ENCODE measurements around the gene CACTIN. TPM values are rescaled to one million over a fixed set of nuclear protein-coding genes. Genes with fewer than 3 reads are reported as not detected.
A peak's percentile ranks its signal among the peaks of the same experiment; 100 is the strongest.

Gene CACTIN
- total and polyA plus RNA-seq, 8 donors, result 6.8 to 27.2 (median 12.9) TPM

DNA sequence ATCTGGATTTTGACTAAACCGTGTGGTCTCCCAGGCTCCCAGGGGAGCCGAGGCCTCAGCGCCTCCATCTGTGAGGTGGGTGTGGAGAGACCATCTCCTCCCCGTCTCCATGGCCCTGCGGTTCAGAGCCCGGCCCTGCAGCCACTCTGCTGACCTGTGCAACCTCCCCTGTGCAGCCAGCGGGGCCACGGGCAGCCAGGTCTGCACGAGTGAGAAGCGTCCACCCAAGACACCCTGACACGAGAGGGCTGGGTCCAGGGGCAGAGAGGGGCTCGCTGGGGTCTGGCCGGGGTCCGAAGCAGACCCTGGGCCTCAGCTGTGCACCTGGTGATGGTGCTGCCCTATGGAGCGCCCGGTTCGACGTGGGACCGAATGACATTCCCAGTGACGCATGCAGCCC lies 10.4 kb upstream of the CACTIN start:
- intact Hi-C loops (cut with DNase I), result no loop called here
- Histone ChIP-seq H3K9me3 (no peaks in the 10 kb centered on the region), H3K27me3 (no peaks in the 10 kb centered on the region), H3K4me3 (no peak overlapping the region), H3K36me3 (peaks cover 0 to 14% (median 0%) of the 10 kb centered on the region in 3 donors), H3K27ac (no peak overlapping the region), H3K4me1 (no peaks in the 10 kb centered on the region)
- WGBS, 2 donors, result 92 to 95% methylated on average over 20 of the region's 20 CpGs
- ATAC-seq (no peak), FAIRE-seq (no peak), DNase-seq (peak in 1 of 6 donors; percentile 73)
- TF ChIP-seq, protein P1, sequence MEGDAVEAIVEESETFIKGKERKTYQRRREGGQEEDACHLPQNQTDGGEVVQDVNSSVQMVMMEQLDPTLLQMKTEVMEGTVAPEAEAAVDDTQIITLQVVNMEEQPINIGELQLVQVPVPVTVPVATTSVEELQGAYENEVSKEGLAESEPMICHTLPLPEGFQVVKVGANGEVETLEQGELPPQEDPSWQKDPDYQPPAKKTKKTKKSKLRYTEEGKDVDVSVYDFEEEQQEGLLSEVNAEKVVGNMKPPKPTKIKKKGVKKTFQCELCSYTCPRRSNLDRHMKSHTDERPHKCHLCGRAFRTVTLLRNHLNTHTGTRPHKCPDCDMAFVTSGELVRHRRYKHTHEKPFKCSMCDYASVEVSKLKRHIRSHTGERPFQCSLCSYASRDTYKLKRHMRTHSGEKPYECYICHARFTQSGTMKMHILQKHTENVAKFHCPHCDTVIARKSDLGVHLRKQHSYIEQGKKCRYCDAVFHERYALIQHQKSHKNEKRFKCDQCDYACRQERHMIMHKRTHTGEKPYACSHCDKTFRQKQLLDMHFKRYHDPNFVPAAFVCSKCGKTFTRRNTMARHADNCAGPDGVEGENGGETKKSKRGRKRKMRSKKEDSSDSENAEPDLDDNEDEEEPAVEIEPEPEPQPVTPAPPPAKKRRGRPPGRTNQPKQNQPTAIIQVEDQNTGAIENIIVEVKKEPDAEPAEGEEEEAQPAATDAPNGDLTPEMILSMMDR (IDR thresholded peaks at IDR 0.05), result no peak

DNA sequence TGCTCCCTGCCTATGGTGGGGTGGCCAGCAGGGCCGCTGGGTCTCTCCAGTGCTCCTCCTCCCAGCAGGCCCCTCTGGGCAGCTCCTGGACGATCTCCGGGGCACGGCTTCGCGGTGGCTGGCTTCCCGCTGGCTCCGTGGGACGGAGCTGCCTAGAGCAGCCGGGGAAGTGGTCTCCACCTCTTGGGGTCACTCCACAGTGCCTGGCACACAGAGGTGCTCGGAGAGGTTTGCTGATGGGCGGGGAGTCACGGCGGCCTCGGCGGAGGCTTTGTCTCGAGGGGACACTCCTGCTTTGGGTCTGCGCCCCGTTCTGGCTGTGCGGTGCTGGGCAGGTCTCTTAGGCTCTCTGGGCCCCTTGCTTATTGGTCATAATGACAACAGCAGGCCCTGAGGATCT lies 9.9 kb upstream of the CACTIN start:
- ATAC-seq, result no peak
- 92 to 94% methylated on average over 20 of the region's 20 CpGs for WGBS, 2 donors
- Histone ChIP-seq H3K36me3 (peaks cover 0 to 15% (median 0%) of the 10 kb centered on the region in 3 donors), H3K4me3 (no peak overlapping the region), H3K27ac (no peak overlapping the region), H3K9me3 (no peaks in the 10 kb centered on the region), H3K27me3 (no peaks in the 10 kb centered on the region), H3K4me1 (no peaks in the 10 kb centered on the region)
- intact Hi-C loops (cut with DNase I), result no loop called here
- TF ChIP-seq, protein P1 (IDR thresholded peaks at IDR 0.05), result no peak
- no peak for FAIRE-seq
- peak in 1 of 6 donors; percentile 68 for DNase-seq

DNA sequence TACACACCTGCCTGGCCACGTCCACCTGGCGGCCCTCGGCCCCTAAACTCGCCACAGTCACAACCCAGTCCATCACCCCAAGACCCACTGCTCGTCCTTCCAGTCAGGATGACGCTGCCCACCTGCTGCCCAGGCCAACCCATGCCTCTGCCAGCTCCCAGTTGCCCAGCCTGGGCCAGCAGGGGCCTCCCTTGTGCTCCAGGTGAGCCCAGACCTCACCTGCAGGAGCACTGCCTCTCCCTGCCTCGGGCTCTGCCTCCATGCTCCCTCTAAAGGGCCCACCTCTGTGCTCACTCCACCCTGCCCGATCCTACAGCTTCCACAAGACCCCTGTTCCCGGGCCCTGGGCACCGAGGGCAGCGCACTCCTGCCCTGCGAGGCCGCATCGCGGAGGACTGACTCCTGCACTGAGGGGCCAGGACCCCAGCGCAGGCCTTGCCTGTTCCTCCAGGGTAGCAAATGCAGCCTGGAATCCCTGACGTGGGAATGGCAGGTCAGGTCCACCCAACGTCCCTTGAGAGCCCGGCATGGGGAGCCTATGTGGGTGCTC lies 8.0 kb upstream of the CACTIN start:
- TF ChIP-seq, protein P1 (IDR thresholded peaks at IDR 0.05), result no peak
- Histone ChIP-seq H3K36me3 (peaks cover 0 to 15% (median 0%) of the 10 kb centered on the region in 3 donors), H3K4me3 (no peak overlapping the region), H3K27me3 (no peaks in the 10 kb centered on the region), H3K4me1 (no peaks in the 10 kb centered on the region), H3K9me3 (no peaks in the 10 kb centered on the region), H3K27ac (no peak overlapping the region)
- FAIRE-seq (no peak), ATAC-seq (no peak), DNase-seq (peak in 1 of 6 donors; percentile 75)
- WGBS, 2 donors, result 93 to 94% methylated on average over 19 of the region's 19 CpGs
- intact Hi-C loops (cut with DNase I), result no loop called here

DNA sequence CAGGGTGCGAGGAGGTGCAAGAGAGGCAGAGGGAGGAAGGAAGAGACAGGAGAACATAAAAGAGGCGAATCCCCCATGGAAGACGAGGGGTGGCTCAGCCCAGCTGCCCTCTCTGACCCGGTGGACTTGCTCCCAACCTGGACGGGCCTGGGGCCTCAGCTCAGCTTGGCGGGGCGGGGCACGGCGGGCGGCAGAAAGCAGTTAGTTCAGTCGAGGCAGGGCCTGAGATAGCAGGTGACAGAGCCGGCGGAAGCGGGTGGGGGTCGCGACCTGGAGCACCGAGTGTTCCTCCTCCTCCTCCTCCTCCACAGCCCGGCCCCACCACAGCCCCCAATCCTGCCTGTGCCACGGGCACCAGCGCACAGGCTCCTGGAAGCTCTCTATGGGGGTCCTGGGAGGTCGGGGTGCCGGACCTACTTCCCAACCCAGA lies 7.0 kb upstream of the CACTIN start:
- no peak overlapping the region for H3K27ac ChIP-seq
- no peaks in the 10 kb centered on the region for H3K27me3 ChIP-seq
- no peaks in the 10 kb centered on the region for H3K9me3 ChIP-seq
- H3K4me1 ChIP-seq, result no peaks in the 10 kb centered on the region
- intact Hi-C loops (cut with DNase I), result no loop called here
- ATAC-seq (no peak), FAIRE-seq (no peak), DNase-seq (peak in 1 of 6 donors; percentile 68)
- no peak overlapping the region for H3K4me3 ChIP-seq
- 88% methylated on average over 15 to 22 of the region's 22 CpGs for whole genome bisulfite sequencing, 2 donors
- H3K36me3 ChIP-seq, result peaks cover 0 to 6% (median 0%) of the 10 kb centered on the region in 3 donors
- TF ChIP-seq, protein P1 (IDR thresholded peaks at IDR 0.05), result no peak

DNA sequence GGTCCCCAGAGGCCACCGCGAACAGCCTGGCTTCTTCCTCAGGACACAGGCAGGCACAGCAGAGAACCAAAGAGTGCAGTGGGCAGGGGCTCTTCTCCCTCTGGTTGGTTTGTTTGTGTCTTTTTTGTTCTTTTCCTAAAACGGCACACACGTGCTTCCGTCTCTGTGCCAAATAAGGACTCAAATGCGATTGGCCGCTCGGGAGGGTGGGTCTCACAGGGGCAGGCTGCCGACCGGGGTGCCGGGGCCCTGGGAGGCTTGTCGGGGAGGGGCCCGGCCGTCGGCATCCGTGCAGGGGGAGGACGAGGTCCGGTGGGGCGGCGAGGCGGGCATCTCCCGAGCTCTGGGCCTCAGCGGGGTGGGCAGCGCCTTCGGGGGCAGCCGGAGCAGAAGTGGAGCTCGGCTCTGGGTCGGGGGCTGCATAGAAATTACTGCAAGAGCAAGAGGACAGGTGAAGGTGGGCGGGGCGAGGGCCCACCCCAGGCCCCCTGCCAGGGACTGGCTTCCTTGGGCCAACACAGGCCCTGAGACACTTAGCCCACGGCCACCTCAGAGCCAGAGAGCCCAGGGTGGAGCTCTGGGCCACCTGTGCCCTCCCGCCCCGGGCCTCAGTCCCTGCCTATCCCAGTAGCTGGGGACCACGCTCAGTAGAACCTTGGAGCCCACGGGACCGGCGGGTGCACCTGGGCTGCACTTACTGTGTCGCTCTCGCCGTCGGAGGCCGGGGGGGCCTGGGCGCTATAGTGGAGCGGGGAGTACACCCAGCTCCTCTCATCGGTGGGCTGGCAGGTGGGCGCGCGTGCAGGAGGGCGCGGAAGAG lies 6.4 kb upstream of the CACTIN start:
- ATAC-seq, result no peak
- H3K27me3 ChIP-seq, result no peaks in the 10 kb centered on the region

More for the DNA sequence above, 6.4 kb upstream of the CACTIN start:
- 86 to 90% methylated on average over 47 to 50 of the region's 50 CpGs for WGBS, 2 donors
- H3K27ac ChIP-seq, result no peak overlapping the region
- H3K4me3 ChIP-seq, result no peak overlapping the region
- TF ChIP-seq, protein P1 (IDR thresholded peaks at IDR 0.05), result no peak
- no peak for FAIRE-seq
- H3K36me3 ChIP-seq, result peaks cover 0 to 6% (median 0%) of the 10 kb centered on the region in 3 donors
- peak in 1 of 6 donors; percentile 70 for DNase-seq
- no peaks in the 10 kb centered on the region for H3K4me1 ChIP-seq
- intact Hi-C loops (cut with DNase I), result no loop called here
- no peaks in the 10 kb centered on the region for H3K9me3 ChIP-seq
